HG02759 (cell line): ENCODE measurements around the gene OTP.

ENCODE experiments used
- ATAC-seq: cut with Tn5 transposase; IDR thresholded peaks from one replicate; pipeline ENCODE4 v1.9.1; 2021; ENCODE audit warnings: mild to moderate bottlenecking, moderate library complexity; ENCODE audit not compliant: unreplicated experiment

Gene OTP

GRCh38 chr5:77637998-77638762, at the start of gene OTP:
TSS of gene OTP (minus strand) at chr5:77638713. CDS start at chr5:77638549, 164 bp downstream.
- ATAC-seq: no peak

GRCh38 chr5:77683171-77683732, 44.7 kb upstream of the OTP start:
- ATAC-seq: no peak

GRCh38 chr5:77670526-77670925, 32.0 kb upstream of the OTP start:
- ATAC-seq: no peak

- ATAC-seq: no peak
Observed at GRCh38 chr5:77669677-77670076, 31.2 kb upstream of the OTP start.

GRCh38 chr5:77663090-77663863, 24.8 kb upstream of the OTP start:
- no peak for ATAC-seq

- no peak for ATAC-seq
Observed at GRCh38 chr5:77662635-77663034, 24.1 kb upstream of the OTP start.

- ATAC-seq: no peak
Observed at GRCh38 chr5:77658662-77659061, 20.1 kb upstream of the OTP start.

GRCh38 chr5:77651343-77651742, 12.8 kb upstream of the OTP start:
- ATAC-seq: no peak

GRCh38 chr5:77650686-77651085, 12.2 kb upstream of the OTP start:
- ATAC-seq: no peak

GRCh38 chr5:77649776-77650175, 11.3 kb upstream of the OTP start:
- no peak for ATAC-seq

GRCh38 chr5:77645995-77646639, 7.6 kb upstream of the OTP start:
- no peak for ATAC-seq

- ATAC-seq: no peak
Observed at GRCh38 chr5:77645158-77645994, 6.9 kb upstream of the OTP start.

- ATAC-seq: no peak
Observed at GRCh38 chr5:77644371-77645157, 6.1 kb upstream of the OTP start.

- ATAC-seq: no peak
Observed at GRCh38 chr5:77643654-77644370, 5.3 kb upstream of the OTP start.

- ATAC-seq: no peak
Observed at GRCh38 chr5:77642738-77643653, 4.5 kb upstream of the OTP start.

- ATAC-seq: no peak
Observed at GRCh38 chr5:77641963-77642737, 3.6 kb upstream of the OTP start.

GRCh38 chr5:77641397-77641943, 3.0 kb upstream of the OTP start:
- no peak for ATAC-seq
